Hepatocyte (in vitro differentiated cells): Measurements from ENCODE around the gene PAQR5.

ENCODE experiments used
- EZH2 ChIP-seq: fragments of 200-600 bp; sonication (generic); IDR thresholded peaks from 2 replicates; pipeline ENCODE4 v1.6.1; 2016; ENCODE audit warnings: antibody characterized with exemption, mild to moderate bottlenecking, borderline replicate concordance
- EZH2phosphoT487 ChIP-seq: fragments of 200-600 bp; sonication (generic); IDR thresholded peaks from one replicate; pipeline ENCODE4 v1.6.1; 2018; ENCODE audit warnings: antibody characterized with exemption, mild to moderate bottlenecking, low read depth, moderate library complexity; ENCODE audit not compliant: unreplicated experiment, severe bottlenecking
- TF ChIP-seq, protein P1 (sequence below): fragments of 200-600 bp; sonication (generic); IDR thresholded peaks from 2 replicates; pipeline ENCODE4 v1.5.1; 2016; ENCODE audit warnings: antibody characterized with exemption, mild to moderate bottlenecking; ENCODE audit not compliant: poor library complexity

DNA sequence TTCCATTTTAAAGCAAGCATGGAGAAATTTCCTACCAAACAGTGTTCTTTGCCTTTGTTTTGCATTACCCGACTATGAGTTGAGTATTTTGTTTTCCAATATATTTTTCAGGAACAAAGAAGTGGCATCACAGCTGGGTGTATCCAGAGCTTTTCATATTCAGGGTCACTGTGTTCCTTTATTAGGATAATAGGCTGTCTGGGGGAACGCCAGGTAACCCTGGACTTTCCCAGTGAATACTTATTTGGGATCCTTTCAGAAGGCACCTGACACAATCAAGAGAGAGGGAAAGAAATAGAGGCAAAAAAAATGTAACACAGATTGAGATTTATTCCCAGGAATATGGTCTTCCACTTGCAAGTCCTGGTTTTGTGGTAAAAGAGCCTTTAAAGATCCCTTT lies 44.4 kb downstream of the PAQR5 start:
- TF ChIP-seq, protein P1, sequence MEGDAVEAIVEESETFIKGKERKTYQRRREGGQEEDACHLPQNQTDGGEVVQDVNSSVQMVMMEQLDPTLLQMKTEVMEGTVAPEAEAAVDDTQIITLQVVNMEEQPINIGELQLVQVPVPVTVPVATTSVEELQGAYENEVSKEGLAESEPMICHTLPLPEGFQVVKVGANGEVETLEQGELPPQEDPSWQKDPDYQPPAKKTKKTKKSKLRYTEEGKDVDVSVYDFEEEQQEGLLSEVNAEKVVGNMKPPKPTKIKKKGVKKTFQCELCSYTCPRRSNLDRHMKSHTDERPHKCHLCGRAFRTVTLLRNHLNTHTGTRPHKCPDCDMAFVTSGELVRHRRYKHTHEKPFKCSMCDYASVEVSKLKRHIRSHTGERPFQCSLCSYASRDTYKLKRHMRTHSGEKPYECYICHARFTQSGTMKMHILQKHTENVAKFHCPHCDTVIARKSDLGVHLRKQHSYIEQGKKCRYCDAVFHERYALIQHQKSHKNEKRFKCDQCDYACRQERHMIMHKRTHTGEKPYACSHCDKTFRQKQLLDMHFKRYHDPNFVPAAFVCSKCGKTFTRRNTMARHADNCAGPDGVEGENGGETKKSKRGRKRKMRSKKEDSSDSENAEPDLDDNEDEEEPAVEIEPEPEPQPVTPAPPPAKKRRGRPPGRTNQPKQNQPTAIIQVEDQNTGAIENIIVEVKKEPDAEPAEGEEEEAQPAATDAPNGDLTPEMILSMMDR = no peak
- TF ChIP-seq EZH2 (no peak), EZH2phosphoT487 (no peak)
